Right kidney (tissue), 1 donor: ENCODE measurements around the gene U2SURP.

ENCODE experiments used
- DNase-seq: peaks from one replicate; pipeline ENCODE4 v3.0.0-alpha.2; 2016

The U2SURP gene

GRCh38 chr3:143103652-143104051 is 102.3 kb downstream of the U2SURP start:
- DNase-seq: no peak

- no peak for DNase-seq
Measured at GRCh38 chr3:143105170-143105569, 103.8 kb downstream of the U2SURP start.

GRCh38 chr3:143109861-143110260 is 108.5 kb downstream of the U2SURP start:
- no peak for DNase-seq
